SW480 (cell line): ENCODE measurements around the gene ZNF536.
A peak's percentile ranks its signal among the peaks of the same experiment; 100 is the strongest.
"Not testable (repeated sequence)": the region's sequence is repeated elsewhere in the genome, so short reads cannot be mapped to it uniquely, and the experiment has no call there.

ENCODE experiments used
- DNase-seq: peaks from one replicate; pipeline ENCODE4 v3.0.0-alpha.2; 2016; ENCODE audit warnings: low spot score

The ZNF536 gene

DNA sequence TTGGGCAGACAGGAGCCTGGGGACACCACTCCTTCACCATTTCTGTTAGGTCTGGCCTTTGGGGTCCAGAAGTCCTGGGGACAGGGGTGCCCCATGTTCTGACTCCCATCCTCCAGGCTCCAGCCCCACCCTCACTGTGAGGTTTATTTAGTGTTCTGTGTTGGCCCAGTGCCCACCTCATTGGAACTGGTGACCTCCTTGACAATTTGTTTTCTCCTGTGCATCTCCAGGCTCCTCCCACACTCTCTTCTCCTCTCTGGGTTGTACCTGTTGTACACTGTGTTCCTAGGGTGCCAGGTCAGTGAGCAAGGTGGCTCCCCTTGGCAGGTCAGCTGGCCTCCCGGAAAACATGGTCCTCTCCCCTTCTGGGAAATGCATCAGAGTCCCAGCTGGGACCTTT lies 110.8 kb downstream of the ZNF536 start:
- no peak for DNase-seq

DNA sequence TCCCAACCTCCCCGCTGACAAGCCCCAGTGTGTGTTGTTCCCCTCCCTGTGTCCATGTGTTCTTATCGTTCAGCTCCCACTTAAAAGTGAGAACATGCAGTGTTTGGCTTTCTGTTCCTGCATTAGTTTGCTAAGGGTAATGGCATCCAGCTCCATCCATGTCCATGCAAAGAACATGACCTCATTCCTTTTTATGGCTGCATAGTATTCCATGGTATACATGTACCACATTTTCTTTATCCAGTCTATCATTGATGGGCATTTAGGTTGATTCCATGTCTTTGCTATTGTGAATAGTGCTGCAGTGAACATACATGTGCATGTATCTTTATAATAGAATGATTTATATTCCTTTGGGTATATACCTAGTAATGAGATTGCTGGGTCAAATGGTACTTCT lies 114.1 kb downstream of the ZNF536 start:
- not testable (repeated sequence) for DNase-seq

DNA sequence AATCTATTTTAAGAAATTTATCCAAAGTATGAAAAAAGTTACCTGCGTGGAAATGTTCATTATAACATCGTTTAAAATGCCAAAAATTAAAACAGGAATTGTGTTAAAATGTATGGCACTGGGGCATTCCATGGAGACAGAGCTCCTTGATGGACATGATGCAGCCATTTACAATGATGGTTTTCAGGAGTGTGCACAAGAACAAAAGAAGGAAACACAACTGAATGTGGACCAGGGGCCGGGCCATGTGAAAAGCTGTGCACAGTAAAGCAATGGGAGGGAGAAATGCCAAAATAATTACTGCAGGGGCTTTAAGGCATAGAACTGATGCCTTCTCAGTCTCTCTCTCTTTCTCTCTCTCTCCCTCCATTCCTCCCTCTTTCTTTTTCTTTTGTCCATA lies 115.0 kb downstream of the ZNF536 start:
- DNase-seq, result no peak

DNA sequence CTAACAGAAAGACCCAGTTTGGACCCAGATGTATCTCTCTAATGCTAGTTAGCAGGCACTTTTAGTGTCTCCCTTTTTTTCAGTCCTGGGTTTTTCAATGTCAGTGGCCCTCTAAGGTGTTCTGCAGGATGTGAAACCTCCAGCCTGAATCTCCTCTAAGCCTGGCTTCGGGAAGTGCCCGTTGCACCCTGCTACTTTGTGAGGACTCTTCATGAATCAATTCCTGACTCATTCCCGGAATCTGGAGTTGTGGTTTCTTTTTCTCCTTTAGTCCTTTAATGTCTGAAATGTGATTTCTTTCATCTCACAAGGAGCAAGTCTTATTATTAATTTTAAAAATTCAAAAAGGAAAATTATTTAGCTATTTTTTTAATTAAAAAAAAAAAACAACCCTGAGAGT lies 116.0 kb downstream of the ZNF536 start:
- no peak for DNase-seq

DNA sequence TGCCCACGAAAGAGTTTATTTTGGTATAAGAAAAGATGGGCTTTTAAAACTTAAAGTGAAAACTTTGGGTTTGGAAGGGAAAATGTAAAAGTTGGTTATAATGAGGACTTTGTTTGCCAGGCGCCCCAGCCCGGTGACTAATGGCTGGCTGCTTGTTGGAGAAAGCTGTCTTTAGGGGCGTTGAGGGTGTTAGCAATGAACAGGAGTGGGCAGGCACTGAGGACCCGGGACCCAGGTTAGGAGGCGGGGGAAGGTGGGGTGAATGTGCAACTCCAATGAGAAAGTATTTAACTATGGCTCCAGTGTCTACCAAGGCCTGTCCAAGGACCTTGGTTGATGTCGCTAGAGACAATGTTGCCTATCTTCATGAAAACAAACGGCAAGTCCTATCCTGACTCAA lies 118.6 kb downstream of the ZNF536 start:
- no peak for DNase-seq

DNA sequence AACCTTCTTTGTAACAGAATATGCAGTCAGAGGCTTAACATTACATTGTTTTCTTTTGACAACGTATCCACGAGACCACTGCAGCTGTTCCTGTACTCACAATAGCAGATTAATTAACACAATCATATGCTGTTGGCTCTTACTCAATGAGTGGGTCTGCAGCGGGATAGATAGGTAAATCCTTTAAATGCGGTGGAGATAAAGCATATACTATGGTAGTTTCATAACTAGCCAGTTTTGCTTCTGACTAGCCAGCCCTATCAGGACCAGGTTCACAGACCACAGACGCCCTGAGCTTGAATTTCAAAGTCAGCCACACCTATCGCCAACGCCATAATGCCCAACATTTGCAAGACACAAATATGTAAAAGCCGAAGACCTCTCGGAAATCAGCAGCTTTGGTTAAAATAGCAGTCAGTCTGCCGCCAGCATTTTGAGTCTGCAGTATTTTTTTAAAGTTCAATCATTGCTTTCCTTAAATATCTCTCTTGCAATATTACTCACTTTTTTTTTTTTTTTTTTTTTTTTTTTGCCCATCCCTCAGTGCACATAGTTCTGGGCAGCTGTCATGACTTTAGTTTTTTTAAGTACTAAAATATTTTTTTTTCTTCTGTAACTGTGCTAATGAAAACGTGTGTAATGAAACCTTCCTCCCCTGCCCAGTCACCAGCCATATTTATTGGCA lies 120.5 kb downstream of the ZNF536 start:
- peak; percentile 16 for DNase-seq

DNA sequence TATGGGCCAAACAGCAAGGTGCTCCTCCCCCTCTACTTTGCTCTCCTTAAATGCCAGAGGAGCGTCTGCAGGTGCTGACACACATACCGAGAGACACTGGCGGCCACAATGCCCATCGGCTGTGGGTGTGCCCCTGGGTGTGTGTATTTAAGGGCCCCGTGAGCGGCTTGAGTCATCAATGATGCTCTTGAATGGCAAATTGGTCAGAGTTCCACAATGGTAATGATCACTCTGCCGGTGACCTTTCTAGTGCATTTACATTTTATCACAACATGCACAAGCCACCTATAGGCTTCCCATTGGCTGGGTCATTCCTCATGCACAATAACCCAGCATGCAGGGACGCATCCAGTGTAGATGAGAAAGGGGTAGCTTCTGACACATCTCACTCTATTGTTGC lies 124.8 kb downstream of the ZNF536 start:
- no peak for DNase-seq

DNA sequence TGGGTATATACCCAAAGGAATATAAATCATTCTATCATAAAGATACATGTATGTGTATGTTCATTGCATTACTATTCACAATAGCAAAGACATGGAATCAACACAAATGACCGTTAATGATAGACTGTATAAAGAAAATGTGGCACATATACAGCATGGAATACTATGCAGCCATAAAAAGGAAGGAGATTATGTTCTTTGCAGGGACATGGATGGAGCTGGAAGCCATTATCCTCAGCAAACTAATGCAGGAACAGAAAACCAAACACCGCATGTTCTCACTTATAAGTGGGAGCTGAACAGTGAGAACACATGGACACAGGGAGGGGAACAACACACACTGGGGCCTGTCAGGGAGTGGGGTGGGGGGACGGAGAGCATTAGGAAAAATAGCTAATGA lies 125.9 kb downstream of the ZNF536 start:
- DNase-seq, result not testable (repeated sequence)

DNA sequence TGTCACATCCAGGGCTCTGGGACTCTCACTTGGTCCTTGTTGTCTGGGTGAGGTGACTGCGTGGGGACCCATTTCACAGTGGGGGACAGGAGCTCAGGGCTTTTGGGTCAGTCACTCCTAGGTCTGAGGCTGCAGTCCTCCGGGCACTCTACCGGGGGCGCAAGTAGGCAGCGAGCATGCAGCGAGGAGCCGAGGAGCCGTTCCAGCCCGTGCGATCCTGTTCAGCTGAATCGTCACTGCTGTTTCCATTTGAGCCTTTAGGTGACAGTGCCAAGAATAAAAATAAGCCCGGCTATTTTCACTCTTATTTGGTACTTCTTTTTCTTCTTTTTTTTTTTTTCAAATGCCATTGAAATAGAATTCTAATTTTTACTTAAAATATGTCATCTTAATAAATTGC lies 126.5 kb downstream of the ZNF536 start:
- no peak for DNase-seq

DNA sequence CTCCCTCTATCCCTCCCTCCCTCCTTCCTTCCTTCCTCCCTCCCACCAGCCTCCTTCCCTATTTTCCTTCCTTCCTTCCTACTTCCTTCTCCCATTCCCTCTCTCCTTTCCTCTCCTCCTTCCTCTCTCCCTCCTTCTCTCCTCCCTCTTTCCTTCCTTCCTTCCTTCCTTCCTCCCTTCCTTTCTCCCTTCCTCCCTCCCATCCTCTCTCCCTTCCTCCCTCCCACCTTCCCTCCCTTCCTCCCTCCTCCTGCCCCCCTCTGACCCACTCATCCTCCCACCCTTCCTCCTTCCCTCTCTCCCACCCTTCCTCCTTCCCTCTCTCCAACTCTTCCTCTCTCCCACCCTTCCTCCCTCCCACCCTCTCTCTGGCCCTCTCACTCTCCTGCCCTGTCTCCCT lies 132.1 kb downstream of the ZNF536 start:
- no peak for DNase-seq

DNA sequence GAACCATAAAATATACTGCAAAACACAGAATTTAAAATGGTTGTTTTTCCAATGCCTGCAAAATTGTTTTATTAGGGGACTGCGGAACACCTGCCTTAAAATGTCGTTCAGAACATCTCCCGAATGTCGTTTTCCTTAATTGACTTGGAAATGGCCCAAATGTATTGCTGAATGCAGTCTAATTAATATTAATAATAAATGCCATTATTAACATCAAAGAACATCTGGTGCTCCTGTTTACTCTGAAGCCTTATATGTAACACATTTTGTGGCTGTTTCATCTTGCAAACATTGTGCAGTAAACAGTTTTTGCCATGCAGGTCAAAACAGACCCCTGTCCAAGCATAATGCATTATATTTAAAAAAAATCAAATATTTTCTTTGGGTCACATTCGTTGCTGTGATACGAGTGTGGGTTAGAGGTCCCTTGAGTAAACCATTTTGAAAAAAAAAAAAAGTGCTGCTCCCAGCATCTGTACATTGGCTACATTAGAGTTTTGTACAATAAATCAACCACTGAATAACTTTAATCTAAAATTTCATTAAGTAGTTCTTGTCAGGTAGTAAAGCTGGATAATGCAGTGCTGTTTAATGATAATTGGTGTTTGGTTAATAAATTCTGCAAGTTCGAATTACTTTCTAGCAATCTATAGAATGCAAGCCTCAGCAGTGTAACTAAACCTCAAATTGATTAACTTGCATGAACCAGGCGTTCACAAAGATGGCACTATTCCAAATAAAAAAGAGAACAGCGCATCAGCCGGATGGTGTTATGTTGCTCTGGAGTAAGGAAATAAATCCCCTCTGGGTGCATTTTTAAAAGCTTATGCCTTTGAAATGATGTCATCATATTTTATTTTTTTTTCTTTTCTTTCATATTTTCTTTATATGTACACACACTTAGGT lies 140.2 kb downstream of the ZNF536 start:
- DNase-seq, result no peak

DNA sequence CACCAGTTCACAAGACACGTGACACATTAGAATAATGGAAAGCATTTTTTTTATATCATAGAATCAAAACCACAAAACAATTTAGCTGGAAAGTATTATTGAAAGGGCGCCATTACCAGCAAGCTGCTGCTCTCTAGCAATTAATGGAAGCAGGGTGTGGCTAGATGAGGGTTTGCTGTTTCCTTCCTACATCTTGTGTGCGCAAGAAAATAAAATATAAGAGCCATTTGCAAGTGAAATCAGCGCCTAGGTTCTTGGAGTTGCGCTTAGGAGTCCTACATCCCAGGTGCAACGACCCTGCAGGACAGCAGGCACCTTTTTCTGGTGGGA lies 140.9 kb downstream of the ZNF536 start:
- DNase-seq, result no peak

DNA sequence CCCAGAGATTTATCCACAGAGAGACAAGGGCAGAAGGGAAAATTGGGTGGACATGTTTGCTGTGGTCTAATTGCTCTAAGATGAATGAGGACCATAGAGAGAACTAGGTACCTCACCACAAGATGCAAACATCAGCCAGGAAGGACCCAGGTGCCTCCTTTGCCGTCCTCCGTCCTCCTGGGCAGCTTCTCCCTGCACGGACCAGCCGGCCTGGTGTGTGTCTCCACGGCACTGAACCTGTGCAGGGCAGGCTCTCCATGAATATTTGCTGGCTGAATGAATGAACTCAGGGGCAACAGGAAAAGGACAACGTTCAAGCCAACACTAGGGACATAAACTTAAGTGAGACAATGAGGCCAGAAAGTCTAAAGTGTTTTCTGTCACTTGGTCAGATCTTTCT lies 143.9 kb downstream of the ZNF536 start:
- DNase-seq, result no peak

DNA sequence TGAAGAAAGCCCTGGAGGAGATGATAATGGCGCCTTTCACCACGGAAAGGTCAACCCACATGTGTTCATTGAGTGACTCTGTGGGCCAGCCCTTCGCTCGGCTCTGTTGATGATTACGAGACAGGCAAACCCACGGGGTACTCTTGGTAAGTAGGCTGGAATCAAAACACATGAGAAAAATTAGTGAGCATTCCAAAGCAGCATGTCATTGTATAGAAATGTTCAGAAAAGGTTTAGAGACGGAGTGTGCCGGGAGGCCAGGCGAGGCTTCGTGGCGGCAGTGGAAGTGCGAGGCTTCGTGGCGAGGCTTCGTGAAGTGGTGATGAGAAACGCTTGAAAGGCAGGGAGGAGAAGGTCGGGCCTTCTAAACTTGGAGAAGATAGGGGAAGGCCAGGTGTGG lies 144.3 kb downstream of the ZNF536 start:
- no peak for DNase-seq

DNA sequence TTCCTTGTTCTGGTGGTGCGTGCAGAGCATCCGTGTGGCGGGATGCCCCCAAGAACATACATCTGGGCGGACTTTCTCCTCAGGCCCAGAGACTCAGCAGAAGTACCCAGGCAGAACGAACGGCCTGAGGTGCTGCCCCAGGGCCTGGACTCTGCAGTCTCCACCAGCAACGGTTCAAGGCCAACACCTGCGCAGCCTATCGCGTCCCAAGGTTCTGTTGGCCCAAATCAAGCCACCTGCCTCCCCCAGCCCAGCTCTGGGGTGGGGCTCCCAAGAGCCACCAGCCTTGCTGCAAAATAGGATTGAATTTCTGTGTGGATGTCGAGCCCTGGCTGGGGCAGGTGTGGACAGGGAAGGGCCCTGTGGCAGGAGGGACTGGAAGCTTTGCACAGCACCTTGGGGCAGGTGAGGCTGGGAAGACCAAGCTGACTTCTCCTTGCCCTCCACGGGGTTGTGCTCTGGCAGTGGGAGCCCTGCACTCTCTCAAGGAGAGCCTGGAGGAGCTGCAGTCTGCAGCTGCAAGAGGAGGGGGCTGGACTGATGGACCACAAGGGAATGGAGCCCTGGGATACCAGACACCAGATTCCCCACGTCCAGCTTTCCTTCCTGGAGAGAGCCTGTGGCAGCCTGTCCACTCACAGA lies 146.9 kb downstream of the ZNF536 start:
- DNase-seq, result no peak

DNA sequence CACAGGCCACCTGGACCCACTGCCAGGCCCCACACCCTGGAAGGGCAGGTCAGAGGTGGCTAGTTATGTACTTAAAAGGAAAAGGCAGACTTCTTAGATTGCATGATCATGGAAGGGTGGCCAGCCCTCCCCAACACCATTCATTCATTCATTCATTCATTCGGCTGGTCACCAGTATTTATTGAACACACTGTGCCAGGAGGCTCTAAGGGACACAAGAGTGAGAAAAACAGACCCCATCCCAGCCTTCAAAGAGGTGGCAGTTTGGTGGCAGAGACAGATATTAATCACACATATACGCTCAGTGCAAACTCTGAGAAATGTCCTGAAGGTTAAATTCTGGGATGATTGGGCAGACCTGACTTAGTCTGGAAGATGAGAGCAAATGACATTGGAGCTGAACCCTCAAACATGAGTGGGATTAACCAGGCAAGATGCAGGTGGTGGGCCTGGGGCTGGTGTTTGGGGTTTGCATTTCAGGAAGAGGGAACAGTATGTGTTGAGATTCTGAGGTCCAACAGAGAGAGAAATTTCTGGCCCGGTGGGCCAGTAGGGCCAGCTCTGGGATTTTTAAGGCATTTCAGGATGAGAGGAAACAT lies 147.5 kb downstream of the ZNF536 start:
- DNase-seq, result no peak

DNA sequence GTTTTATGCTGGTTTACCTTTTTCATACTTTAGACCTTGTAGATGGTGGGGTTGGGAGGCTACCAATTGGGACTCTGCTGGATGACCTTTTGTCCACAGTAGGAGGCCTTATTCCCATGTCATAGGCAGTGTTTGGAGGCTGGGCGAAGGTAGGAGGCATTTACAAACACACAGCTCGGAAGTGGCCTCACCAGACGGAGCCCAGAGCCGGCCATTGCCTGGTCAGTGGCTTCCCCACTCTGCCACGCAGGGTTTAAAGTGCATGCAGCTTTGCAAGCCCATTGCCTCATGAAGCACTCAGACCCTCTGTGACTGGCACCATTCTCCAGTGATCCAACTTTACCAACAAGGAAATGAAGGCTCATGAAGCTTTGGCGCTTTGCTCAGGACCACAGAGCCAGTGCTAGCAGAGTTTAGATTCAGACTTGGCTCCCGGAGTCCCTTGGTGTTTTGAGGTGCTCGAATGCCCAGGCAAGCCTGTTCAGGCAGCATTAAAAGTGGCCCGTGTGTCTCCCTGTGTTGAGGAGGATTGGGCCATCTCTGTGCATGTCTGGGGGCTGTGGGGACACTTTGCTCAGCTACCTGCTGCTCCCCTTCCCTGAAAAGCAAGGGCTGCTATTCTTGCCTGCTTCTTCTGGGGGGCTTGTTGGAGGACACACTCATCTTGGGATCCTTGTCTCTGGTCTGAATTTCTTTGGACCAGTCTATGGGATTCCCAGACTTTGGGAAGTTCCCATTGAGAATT lies 148.7 kb downstream of the ZNF536 start:
- no peak for DNase-seq

DNA sequence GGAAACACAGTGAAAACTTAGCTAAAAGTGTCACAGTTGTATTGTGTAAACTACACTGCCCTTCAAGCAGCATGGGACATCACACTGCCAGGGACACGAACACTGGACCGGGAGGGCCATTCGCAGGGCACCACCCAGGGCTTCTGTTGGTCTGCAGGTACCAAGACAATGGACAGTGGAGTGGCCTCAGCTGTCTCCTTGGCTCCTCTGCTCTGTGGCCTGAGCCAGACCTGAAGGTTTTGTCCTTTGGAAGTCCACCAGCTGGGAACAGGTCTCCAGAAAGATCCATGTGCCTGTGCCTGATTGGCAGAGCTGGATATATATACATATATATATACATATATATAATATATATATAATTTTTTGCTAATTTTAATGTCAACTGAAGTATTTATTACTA lies 149.8 kb downstream of the ZNF536 start:
- no peak for DNase-seq

DNA sequence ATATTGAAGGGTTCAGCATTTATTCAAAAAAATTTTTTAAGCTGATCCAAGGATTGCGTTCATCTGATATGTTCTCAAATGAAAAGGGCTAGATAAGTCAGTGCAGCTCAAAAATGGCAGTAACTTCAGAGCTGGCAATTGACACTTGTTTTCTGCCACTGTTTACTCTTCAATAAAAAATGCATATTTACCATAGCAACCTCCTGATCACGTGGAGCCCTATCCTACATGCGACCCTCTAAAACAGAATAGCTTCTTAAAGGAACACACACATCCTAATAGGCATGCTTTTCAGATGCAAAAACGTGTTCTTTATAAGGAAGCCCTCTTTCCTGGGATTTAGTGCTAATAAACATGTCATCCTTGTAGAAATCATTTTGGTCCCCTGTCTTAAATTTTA lies 150.2 kb downstream of the ZNF536 start:
- no peak for DNase-seq

DNA sequence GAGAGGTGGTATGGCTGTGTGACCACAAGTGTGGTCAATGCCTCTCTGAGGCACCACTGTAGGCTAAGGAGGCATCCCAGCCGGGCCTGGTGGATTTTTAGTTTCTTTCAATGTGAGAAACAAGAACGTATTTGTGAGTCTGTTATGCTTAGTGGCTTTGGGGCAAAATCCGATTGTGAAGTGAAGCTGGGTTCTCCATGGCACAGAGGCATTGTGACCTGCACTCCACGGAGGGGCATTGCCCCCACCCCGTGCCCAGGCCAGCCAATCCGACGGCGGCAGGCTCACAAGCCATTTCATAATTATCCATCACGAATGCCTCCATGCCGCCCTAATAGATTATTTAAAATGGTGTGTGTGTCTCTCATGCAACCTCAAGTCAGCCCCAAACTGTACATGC lies 151.6 kb downstream of the ZNF536 start:
- no peak for DNase-seq

DNA sequence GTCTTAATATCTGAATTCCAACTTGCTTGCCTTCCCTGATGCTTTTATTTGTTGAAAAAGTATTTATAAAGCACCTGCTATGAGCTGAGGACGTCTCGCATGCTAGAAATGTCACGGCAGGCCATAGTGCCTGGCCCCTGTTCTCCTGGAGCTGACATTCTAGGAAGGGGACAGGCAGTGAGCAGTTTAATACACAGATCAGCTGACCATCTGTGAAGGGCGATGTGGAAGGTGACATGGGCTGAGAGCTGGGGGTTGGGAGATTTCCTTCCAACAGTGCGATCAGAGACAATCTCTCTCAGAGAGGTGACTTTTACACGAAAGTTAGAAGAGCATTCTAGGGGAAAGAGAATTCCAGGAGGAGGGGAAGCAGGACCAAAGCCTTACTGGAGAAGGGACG lies 153.2 kb downstream of the ZNF536 start:
- no peak for DNase-seq

DNA sequence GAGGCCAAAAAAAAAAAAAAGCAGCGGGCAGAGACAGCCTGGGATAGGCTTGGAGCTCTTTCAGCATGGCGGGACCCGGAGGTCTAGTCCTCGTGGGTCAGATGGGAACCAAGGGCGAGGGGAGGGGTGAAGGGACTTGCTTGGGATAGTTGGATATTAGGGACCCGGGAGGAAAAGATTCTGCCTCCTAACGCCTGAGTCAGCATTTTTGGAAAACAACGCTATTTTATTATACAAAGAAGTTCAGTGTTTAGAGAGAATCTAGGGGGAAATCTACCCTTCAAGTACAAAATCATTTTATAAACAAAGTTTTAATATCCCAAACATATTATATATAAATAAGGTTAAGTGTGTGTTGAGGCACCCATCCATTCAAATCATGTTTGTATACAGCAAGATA lies 156.7 kb downstream of the ZNF536 start:
- no peak for DNase-seq
